ENCODE results near the gene SLC7A10. TPM values are rescaled to one million over a fixed set of nuclear protein-coding genes. Genes with fewer than 3 reads are reported as not detected.

Gene SLC7A10
- polyA plus RNA-seq, 1 donor from 2014 or later: not detected

DNA sequence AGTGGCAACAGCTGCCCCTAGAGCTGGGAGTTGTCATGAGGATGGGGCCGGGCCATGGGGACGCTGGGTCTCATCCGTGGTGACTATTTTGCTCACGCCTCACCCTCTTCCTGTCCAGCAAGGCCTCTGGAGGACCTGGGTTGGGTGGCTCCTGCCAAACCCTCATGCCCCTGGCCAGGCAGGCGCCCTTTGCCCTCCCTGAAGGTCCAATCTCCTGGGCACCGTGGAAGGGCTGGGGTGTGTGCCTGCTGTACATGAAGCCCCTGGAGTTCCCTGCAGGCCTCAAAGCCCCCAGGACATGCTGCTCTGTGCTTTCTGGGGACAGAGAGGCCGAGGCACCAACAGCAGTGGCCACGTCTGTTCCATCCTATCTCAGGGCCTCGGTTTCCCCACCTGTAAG lies 17.7 kb downstream of the SLC7A10 start:
- TF ChIP-seq POLR2AphosphoS5 (IDR thresholded peaks at IDR 0.05) (no peak), EP300 (conservative IDR thresholded peaks at IDR 0.05; ENCODE audit: poor library complexity, severe bottlenecking) (no peak), EZH2 (IDR thresholded peaks at IDR 0.05; ENCODE audit: borderline replicate concordance, insufficient read depth, low read length, poor library complexity, severe bottlenecking) (no peak), SMC3 (conservative IDR thresholded peaks at IDR 0.05; ENCODE audit: poor library complexity) (no peak), MXI1 (conservative IDR thresholded peaks at IDR 0.05; ENCODE audit: poor library complexity, severe bottlenecking) (no peak), REST (IDR thresholded peaks at IDR 0.05; ENCODE audit: borderline replicate concordance) (no peak), CTCF (IDR thresholded peaks at IDR 0.05; ENCODE audit: poor library complexity, severe bottlenecking) (no peak), RAD21 (conservative IDR thresholded peaks at IDR 0.05) (no peak), TAF1 (IDR thresholded peaks at IDR 0.05; ENCODE audit: low read depth) (no peak)
- H3K9me2 ChIP-seq (ENCODE audit: insufficient read depth, low read length): no peaks in the 10 kb centered on the region
- no peak overlapping the region for H3K4me2 ChIP-seq (ENCODE audit: low read length)
- no peaks in the 10 kb centered on the region for H3K27me3 ChIP-seq (ENCODE audit: insufficient read depth, low read depth, low read length)
- no peaks in the 10 kb centered on the region for H3K9me3 ChIP-seq (ENCODE audit: low read length)
- H3K4me3 ChIP-seq (ENCODE audit: low read length): no peak overlapping the region
- no peaks in the 10 kb centered on the region for H4K20me1 ChIP-seq (ENCODE audit: insufficient read depth)
- H3F3A ChIP-seq (ENCODE audit: insufficient read depth, low read length, poor library complexity, severe bottlenecking): no peaks in the 10 kb centered on the region
- no peaks in the 10 kb centered on the region for H3K79me2 ChIP-seq (replicated peaks; ENCODE audit: insufficient read depth, low read length)
- no peak overlapping the region for H2AFZ ChIP-seq (ENCODE audit: low read depth, low read length)
- no peaks in the 10 kb centered on the region for H3K36me3 ChIP-seq (ENCODE audit: insufficient read depth, low read length)
- H3K9ac ChIP-seq (ENCODE audit: low read length): no peak overlapping the region
- H3K27ac ChIP-seq (ENCODE audit: low read length): no peak overlapping the region

GRCh38 chr19:33207040-33207620 lies 18.5 kb downstream of the SLC7A10 start:
- Histone ChIP-seq H3K27me3 (ENCODE audit: insufficient read depth, low read depth, low read length) (no peaks in the 10 kb centered on the region), H3K9me2 (ENCODE audit: insufficient read depth, low read length) (no peaks in the 10 kb centered on the region), H3K79me2 (replicated peaks; ENCODE audit: insufficient read depth, low read length) (no peaks in the 10 kb centered on the region), H3K4me2 (ENCODE audit: low read length) (no peak overlapping the region), H4K20me1 (ENCODE audit: insufficient read depth) (no peaks in the 10 kb centered on the region), H3K4me3 (ENCODE audit: low read length) (no peak overlapping the region), H3K27ac (ENCODE audit: low read length) (no peak overlapping the region), H3K9me3 (ENCODE audit: low read length) (no peaks in the 10 kb centered on the region), H2AFZ (ENCODE audit: low read depth, low read length) (no peak overlapping the region), H3F3A (ENCODE audit: insufficient read depth, low read length, poor library complexity, severe bottlenecking) (no peaks in the 10 kb centered on the region), H3K36me3 (ENCODE audit: insufficient read depth, low read length) (peaks cover 3% of the 10 kb centered on the region), H3K9ac (ENCODE audit: low read length) (no peak overlapping the region)
- no peak for TF ChIP-seq EZH2 (IDR thresholded peaks at IDR 0.05; ENCODE audit: borderline replicate concordance, insufficient read depth, low read length, poor library complexity, severe bottlenecking)
- TF ChIP-seq TAF1 (IDR thresholded peaks at IDR 0.05; ENCODE audit: low read depth): no peak
- TF ChIP-seq CTCF (IDR thresholded peaks at IDR 0.05; ENCODE audit: poor library complexity, severe bottlenecking): no peak
- no peak for TF ChIP-seq EP300 (conservative IDR thresholded peaks at IDR 0.05; ENCODE audit: poor library complexity, severe bottlenecking)
- no peak for TF ChIP-seq SMC3 (conservative IDR thresholded peaks at IDR 0.05; ENCODE audit: poor library complexity)
- TF ChIP-seq POLR2AphosphoS5 (IDR thresholded peaks at IDR 0.05): no peak
- TF ChIP-seq REST (IDR thresholded peaks at IDR 0.05; ENCODE audit: borderline replicate concordance): no peak
- TF ChIP-seq RAD21 (conservative IDR thresholded peaks at IDR 0.05): no peak
- TF ChIP-seq MXI1 (conservative IDR thresholded peaks at IDR 0.05; ENCODE audit: poor library complexity, severe bottlenecking): no peak

All from neural cell (in vitro differentiated cells).